Activated naive CD4-positive, alpha-beta T cell treated with Interleukin-2 at 50 U/mL for 16 hours (primary cell): Measurements from ENCODE around the gene CCDC124.
"Not testable (repeated sequence)": the region's sequence is repeated elsewhere in the genome, so short reads cannot be mapped to it uniquely, and the experiment has no call there.

Experiments
- DNase-seq: peaks from one replicate; pipeline ENCODE4 v3.0.0-alpha.2; 2020

Gene CCDC124

GRCh38 chr19:17932485-17933338, at the start of gene CCDC124:
CCDC124 (plus strand) TSS chr19:17933015; CDS start chr19:17936421, 3,406 bp downstream.
- DNase-seq, result peak; percentile 92

- no peak for DNase-seq
Observed at GRCh38 chr19:17883627-17884410, 49.0 kb upstream of the CCDC124 start.

- DNase-seq, result no peak
Observed at GRCh38 chr19:17886515-17886914, 46.3 kb upstream of the CCDC124 start.

- DNase-seq, result not testable (repeated sequence)
Observed at GRCh38 chr19:17887221-17887620, 45.6 kb upstream of the CCDC124 start.

- DNase-seq, result no peak
Observed at GRCh38 chr19:17888260-17888659, 44.6 kb upstream of the CCDC124 start.

- no peak for DNase-seq
Observed at GRCh38 chr19:17889609-17890214, 43.1 kb upstream of the CCDC124 start.

GRCh38 chr19:17893766-17894165, 39.0 kb upstream of the CCDC124 start:
- no peak for DNase-seq

- DNase-seq, result no peak
Observed at GRCh38 chr19:17902701-17903100, 30.1 kb upstream of the CCDC124 start.

GRCh38 chr19:17908244-17908643, 24.6 kb upstream of the CCDC124 start:
- no peak for DNase-seq

GRCh38 chr19:17909003-17909732, 23.6 kb upstream of the CCDC124 start:
- no peak for DNase-seq

- DNase-seq, result no peak
Observed at GRCh38 chr19:17910791-17911360, 21.9 kb upstream of the CCDC124 start.

- DNase-seq, result no peak
Observed at GRCh38 chr19:17915940-17916593, 16.7 kb upstream of the CCDC124 start.

- DNase-seq, result not testable (repeated sequence)
Observed at GRCh38 chr19:17918151-17918550, 14.7 kb upstream of the CCDC124 start.

- DNase-seq, result not testable (repeated sequence)
Observed at GRCh38 chr19:17919122-17919521, 13.7 kb upstream of the CCDC124 start.

GRCh38 chr19:17920527-17920926, 12.3 kb upstream of the CCDC124 start:
- DNase-seq, result no peak

- DNase-seq, result no peak
Observed at GRCh38 chr19:17922138-17922537, 10.7 kb upstream of the CCDC124 start.

GRCh38 chr19:17926044-17926443, 6.8 kb upstream of the CCDC124 start:
- no peak for DNase-seq

- no peak for DNase-seq
Observed at GRCh38 chr19:17929056-17929455, 3.8 kb upstream of the CCDC124 start.

GRCh38 chr19:17931532-17932191, 1.2 kb upstream of the CCDC124 start:
- DNase-seq, result no peak

- DNase-seq, result no peak
Observed at GRCh38 chr19:17933414-17934129, 757 bp downstream of the CCDC124 start.

- DNase-seq, result no peak
Observed at GRCh38 chr19:17936379-17936778, 3.6 kb downstream of the CCDC124 start.
